AG04450 (cell line): ENCODE measurements around the gene RAB8A. TPM values are rescaled to one million over a fixed set of nuclear protein-coding genes. Genes with fewer than 3 reads are reported as not detected.

Source experiments
- CTCF ChIA-PET: fragments of 300-600, 350-600 bp; formaldehyde crosslinking; extraction: SDS; loops from one replicate; lab custom pipeline; 2022; ENCODE audit warnings: antibody characterized with exemption, inconsistent platforms; lab: Charles Lee
- POLR2A ChIA-PET: fragments of 350-600 bp; formaldehyde crosslinking; extraction: SDS; loops from one replicate; lab custom pipeline; 2021; ENCODE audit warnings: antibody characterized with exemption, inconsistent platforms; lab: Yijun Ruan, JAX
- DNase-seq: peaks from one replicate; pipeline ENCODE4 v3.0.0-alpha.2; 2011; ENCODE audit warnings: low read depth, low spot score
- H3K27ac ChIP-seq: one replicate; pipeline ENCODE4 v1.5.1; 2012; ENCODE audit warnings: low read depth, low read length, control low read depth
- H3K27me3 ChIP-seq: one replicate; pipeline ENCODE4 v1.6.0; 2012; ENCODE audit warnings: low read length; ENCODE audit not compliant: control insufficient read depth, insufficient read depth
- H3K4me3 ChIP-seq: 2 replicates; pipeline ENCODE4 v1.5.1; 2011; ENCODE audit warnings: mild to moderate bottlenecking, low read depth, low read length, control low read depth
- H3K9me3 ChIP-seq: 2 replicates; pipeline ENCODE4 v1.5.1; 2012; ENCODE audit warnings: low read length; ENCODE audit not compliant: control insufficient read depth, insufficient read depth
- polyA plus RNA-seq: library from polyadenylated mRNA; depleted of rRNA; stranded (reverse); fragments of >200 nt; gene quantifications from 2 replicates; pipeline ENCODE4 v1.2.3, GENCODE V29; 2011
- TF ChIP-seq, protein P1 (sequence below): IDR thresholded peaks from 2 replicates; pipeline ENCODE4 v1.5.1; 2011; ENCODE audit warnings: low read depth, low read length, control low read depth, inconsistent platforms

Gene RAB8A
- polyA plus RNA-seq, 1 experiment, result 109 TPM

DNA sequence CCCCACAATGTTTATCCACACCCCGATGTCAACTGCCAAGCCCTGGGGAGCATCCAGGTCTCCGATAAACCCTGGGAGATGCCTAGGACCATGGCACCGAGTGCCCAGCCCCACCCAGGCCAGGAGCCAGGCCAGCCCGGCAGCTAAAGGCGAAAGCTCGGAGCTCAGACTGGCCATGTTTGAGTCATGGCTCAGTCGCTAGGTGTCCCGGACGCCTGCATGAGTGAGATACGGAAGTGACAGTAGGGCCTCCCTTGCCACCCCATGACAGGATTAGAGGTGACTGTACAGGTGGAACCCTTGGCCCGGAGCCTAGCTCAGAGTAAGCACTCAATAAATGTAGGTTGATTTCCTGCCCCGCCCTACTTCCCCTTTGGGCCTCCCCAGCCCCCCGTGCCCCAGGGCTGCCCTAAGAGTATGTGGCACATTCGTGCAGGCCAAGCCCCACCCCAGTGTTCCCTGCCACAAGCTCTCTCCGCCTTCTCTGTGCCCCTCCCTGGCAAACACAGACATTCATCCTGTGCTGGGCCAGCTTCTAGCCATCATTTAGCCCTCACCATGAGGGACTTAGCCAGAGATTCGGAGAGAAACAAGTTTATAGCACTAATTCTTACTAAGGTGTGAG is 41.2 kb upstream of the RAB8A start:
- TF ChIP-seq, protein P1, sequence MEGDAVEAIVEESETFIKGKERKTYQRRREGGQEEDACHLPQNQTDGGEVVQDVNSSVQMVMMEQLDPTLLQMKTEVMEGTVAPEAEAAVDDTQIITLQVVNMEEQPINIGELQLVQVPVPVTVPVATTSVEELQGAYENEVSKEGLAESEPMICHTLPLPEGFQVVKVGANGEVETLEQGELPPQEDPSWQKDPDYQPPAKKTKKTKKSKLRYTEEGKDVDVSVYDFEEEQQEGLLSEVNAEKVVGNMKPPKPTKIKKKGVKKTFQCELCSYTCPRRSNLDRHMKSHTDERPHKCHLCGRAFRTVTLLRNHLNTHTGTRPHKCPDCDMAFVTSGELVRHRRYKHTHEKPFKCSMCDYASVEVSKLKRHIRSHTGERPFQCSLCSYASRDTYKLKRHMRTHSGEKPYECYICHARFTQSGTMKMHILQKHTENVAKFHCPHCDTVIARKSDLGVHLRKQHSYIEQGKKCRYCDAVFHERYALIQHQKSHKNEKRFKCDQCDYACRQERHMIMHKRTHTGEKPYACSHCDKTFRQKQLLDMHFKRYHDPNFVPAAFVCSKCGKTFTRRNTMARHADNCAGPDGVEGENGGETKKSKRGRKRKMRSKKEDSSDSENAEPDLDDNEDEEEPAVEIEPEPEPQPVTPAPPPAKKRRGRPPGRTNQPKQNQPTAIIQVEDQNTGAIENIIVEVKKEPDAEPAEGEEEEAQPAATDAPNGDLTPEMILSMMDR, result no peak
- DNase-seq, result no peak
- H3K4me3 ChIP-seq, result peak overlapping the region; percentile 90
- H3K27ac ChIP-seq, result peak overlapping the region; percentile 47
- H3K27me3 ChIP-seq, result no peaks in the 10 kb centered on the region
- ChIA-PET CTCF (interaction anchor here (1.6 kb wide), 1 partner anchor 10 kb away, joined by 3 read pairs; no protein-coding TSS in a partner anchor), POLR2A (interaction anchor here (0.6 to 1.7 kb wide), 3 partner anchors 11 to 119 kb away, joined by 3 to 10 read pairs (median 5); no protein-coding TSS in a partner anchor)
- peaks cover 8% of the 10 kb centered on the region; the same call in 1 of the 2 replicates for H3K9me3 ChIP-seq

DNA sequence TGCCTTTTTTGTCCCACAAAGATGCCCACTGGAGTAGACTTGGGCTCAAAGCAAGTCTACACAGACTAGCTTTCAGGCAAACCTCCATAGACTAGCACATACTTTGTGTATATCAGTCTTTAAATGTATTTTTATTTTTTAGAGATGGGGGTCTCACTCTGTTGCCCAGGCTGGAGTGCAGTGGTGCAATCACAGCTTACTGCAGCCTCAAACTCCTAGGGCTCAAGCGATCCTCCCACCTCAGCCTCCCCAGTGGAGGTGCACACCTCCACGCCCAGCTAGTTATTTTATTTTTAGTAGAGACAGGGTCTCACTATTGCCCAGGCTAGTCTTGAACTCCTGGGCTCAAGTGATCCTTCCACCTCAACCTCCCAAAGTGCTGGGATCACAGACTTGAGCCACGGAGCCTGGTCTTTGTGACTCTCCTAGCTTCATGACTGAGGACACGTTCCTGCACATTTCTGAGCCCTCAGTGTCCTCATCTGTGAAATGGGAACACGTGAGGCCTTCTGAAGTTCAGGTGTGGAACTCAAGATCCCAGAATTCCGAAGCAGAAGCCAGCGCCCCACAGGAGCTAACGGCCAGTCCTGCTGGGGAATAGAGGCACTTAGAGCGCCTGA is 40.5 kb upstream of the RAB8A start:
- CTCF ChIA-PET, result interaction anchor here (1.6 to 2.8 kb wide), 2 partner anchors 8 to 10 kb away, joined by 3 to 11 read pairs; no protein-coding TSS in a partner anchor
- POLR2A ChIA-PET, result interaction anchor here (1.7 kb wide), 1 partner anchor 17 kb away, joined by 5 read pairs; no protein-coding TSS in a partner anchor
- TF ChIP-seq, protein P1, result no peak
- no peak for DNase-seq
- Histone ChIP-seq H3K27ac (no peak overlapping the region), H3K4me3 (no peak overlapping the region; the same call in 1 of the 2 replicates), H3K9me3 (peaks cover 8% of the 10 kb centered on the region; the same call in 1 of the 2 replicates), H3K27me3 (no peaks in the 10 kb centered on the region)

DNA sequence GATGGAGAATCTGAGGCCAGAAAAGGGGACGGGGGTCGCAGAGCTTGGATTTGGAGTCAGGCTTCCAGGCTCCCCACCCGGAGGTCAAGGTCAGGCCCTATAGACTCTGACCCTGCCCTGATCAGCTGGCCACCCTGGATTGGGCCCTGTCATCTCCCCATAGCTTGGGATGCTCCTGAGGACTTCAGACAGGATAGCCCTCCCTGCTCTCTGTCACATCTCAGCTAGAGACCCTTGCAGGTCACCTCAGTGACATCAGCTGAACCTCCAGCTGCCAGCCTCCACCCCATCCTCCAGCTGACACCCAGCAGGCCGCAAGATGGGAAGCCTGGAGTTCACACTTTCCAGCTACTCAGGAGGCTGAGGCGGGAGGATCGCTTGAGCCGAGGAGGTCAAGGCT is 38.2 kb upstream of the RAB8A start:
- Histone ChIP-seq H3K4me3 (no peak overlapping the region), H3K27ac (peak overlapping the region; percentile 39), H3K9me3 (no peaks in the 10 kb centered on the region; the same call in 1 of the 2 replicates), H3K27me3 (no peaks in the 10 kb centered on the region)
- no peak for DNase-seq
- POLR2A ChIA-PET, result interaction anchor here (0.7 to 1.3 kb wide), 4 partner anchors 9 to 251 kb away, joined by 3 read pairs; no protein-coding TSS in a partner anchor
- TF ChIP-seq, protein P1, result no peak
- CTCF ChIA-PET, result interaction anchor here (0.9 to 2.8 kb wide), 3 partner anchors 11 to 38 kb away, joined by 3 to 11 read pairs (median 4); no protein-coding TSS in a partner anchor

DNA sequence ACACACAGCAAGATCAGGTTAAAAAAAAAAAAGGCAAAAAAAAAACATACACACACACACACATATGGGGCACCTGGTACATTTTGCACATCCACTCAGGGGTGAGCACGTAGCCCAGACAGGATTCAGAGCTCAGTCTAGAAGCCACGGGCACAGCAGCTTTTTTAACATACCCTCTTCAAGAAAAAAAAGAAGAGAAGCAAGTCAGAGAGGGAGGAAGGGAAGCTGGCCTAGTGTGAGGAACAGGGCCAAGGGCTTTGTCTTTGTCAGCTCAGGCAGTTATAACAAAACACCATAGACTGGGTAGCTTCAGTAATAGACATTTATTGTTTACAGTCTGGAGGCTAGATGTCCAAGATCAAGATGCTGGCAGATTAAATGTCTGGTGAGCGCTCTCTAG is 37.7 kb upstream of the RAB8A start:
- Histone ChIP-seq H3K27me3 (no peaks in the 10 kb centered on the region), H3K9me3 (no peaks in the 10 kb centered on the region; the same call in 1 of the 2 replicates), H3K4me3 (no peak overlapping the region), H3K27ac (peak overlapping the region; percentile 39)
- TF ChIP-seq, protein P1, result no peak
- DNase-seq, result no peak
- CTCF ChIA-PET, result interaction anchor here (1.1 to 2.8 kb wide), 2 partner anchors 11 to 32 kb away, joined by 3 to 11 read pairs; no protein-coding TSS in a partner anchor
- POLR2A ChIA-PET, result interaction anchor here (0.7 to 3.1 kb wide), 6 partner anchors 8 to 250 kb away, joined by 3 to 30 read pairs (median 3); no protein-coding TSS in a partner anchor
